Trophoblast cell (in vitro differentiated cells and primary cell): ENCODE data around the gene TYMP.

ENCODE experiments used
- DNase-seq, 2 donors: peaks; one replicate each; pipeline ENCODE4 v3.0.0-alpha.2; 2016
- H2AFZ ChIP-seq: 2 replicates; pipeline ENCODE4 v1.6.1; 2013; ENCODE audit warnings: low read length, moderate library complexity, mild to moderate bottlenecking; ENCODE audit not compliant: insufficient read depth, poor library complexity
- H2AK5ac ChIP-seq: 2 replicates; pipeline ENCODE4 v1.6.1; 2013; ENCODE audit warnings: mild to moderate bottlenecking, low read length
- H2BK120ac ChIP-seq: 2 replicates; pipeline ENCODE4 v1.6.1; 2013; ENCODE audit warnings: low read length, mild to moderate bottlenecking, moderate library complexity; ENCODE audit not compliant: insufficient read depth, poor library complexity
- H2BK12ac ChIP-seq: 2 replicates; pipeline ENCODE4 v1.6.1; 2013; ENCODE audit warnings: mild to moderate bottlenecking, low read length, moderate library complexity
- H2BK5ac ChIP-seq: 2 replicates; pipeline ENCODE4 v1.6.1; 2013; ENCODE audit warnings: low read length, low read depth, moderate library complexity, mild to moderate bottlenecking; ENCODE audit not compliant: poor library complexity
- H3K14ac ChIP-seq: 2 replicates; pipeline ENCODE4 v1.6.1; 2013; ENCODE audit warnings: mild to moderate bottlenecking, low read length
- H3K18ac ChIP-seq: 2 replicates; pipeline ENCODE4 v1.6.1; 2013; ENCODE audit warnings: mild to moderate bottlenecking, low read length
- H3K23ac ChIP-seq: 2 replicates; pipeline ENCODE4 v1.6.1; 2013; ENCODE audit warnings: low read length
- H3K27ac ChIP-seq: 2 replicates; pipeline ENCODE4 v1.5.1; 2013; ENCODE audit warnings: low read depth, mild to moderate bottlenecking, inconsistent platforms, low read length, moderate library complexity
- H3K27me3 ChIP-seq: 2 replicates; pipeline ENCODE4 v1.6.1; 2013; ENCODE audit warnings: inconsistent platforms, mild to moderate bottlenecking, low read length, moderate library complexity; ENCODE audit not compliant: insufficient read depth
- H3K36me3 ChIP-seq, 2 experiments: 1 replicate in 1 of 2; 2 replicates in 1 of 2; pipeline ENCODE4 v1.6.1; 2013; ENCODE audit warnings: low read length in 2 of 2, mild to moderate bottlenecking in 2 of 2, moderate library complexity in 1 of 2; ENCODE audit not compliant: insufficient read depth in 2 of 2, control insufficient read depth in 1 of 2
- H3K4ac ChIP-seq: 2 replicates; pipeline ENCODE4 v1.6.1; 2013; ENCODE audit warnings: low read depth, mild to moderate bottlenecking, low read length, moderate library complexity
- H3K4me1 ChIP-seq, 2 experiments: 1 replicate in 1 of 2; 2 replicates in 1 of 2; pipeline ENCODE4 v1.6.1; 2013; ENCODE audit warnings: low read length in 2 of 2, mild to moderate bottlenecking in 2 of 2, moderate library complexity in 1 of 2; ENCODE audit not compliant: insufficient read depth in 2 of 2, control insufficient read depth in 1 of 2
- H3K4me2 ChIP-seq: 2 replicates; pipeline ENCODE4 v1.6.1; 2013; ENCODE audit warnings: inconsistent platforms, mild to moderate bottlenecking, low read length, moderate library complexity
- H3K4me3 ChIP-seq: 2 replicates; pipeline ENCODE4 v1.5.1; 2013; ENCODE audit warnings: mild to moderate bottlenecking, low read depth, low read length, inconsistent platforms
- H3K79me1 ChIP-seq: one replicate; pipeline ENCODE4 v1.6.1; 2013; ENCODE audit warnings: low read length
- H3K79me2 ChIP-seq: 2 replicates; pipeline ENCODE4 v1.6.1; 2013; ENCODE audit warnings: low read length, mild to moderate bottlenecking; ENCODE audit not compliant: control insufficient read depth, insufficient read depth, poor library complexity
- H3K9ac ChIP-seq: 2 replicates; pipeline ENCODE4 v1.6.1; 2013; ENCODE audit warnings: mild to moderate bottlenecking, low read length
- H3K9me3 ChIP-seq: 2 replicates; pipeline ENCODE4 v1.6.1; 2013; ENCODE audit warnings: low read depth, mild to moderate bottlenecking, control low read depth, inconsistent platforms, low read length; ENCODE audit not compliant: insufficient read depth
- H4K12ac ChIP-seq: 2 replicates; pipeline ENCODE4 v1.6.1; 2013; ENCODE audit warnings: low read depth, mild to moderate bottlenecking, low read length, moderate library complexity
- H4K8ac ChIP-seq: 2 replicates; pipeline ENCODE4 v1.6.1; 2013; ENCODE audit warnings: low read depth, mild to moderate bottlenecking, low read length, moderate library complexity
- H4K91ac ChIP-seq: one replicate; pipeline ENCODE4 v1.6.1; 2013; ENCODE audit warnings: low read depth, mild to moderate bottlenecking, low read length, moderate library complexity
- WGBS: extraction: QIAGEN DNeasy Blood & Tissue Kit; methylation state at CpG from one replicate; pipeline ENCODE4 v1.1.7; 2013; ENCODE audit warnings: missing lambda C conversion rate; ENCODE audit not compliant: insufficient read length, insufficient coverage; ENCODE audit errors: extremely low coverage; 5-methylcytosine and 5-hydroxymethylcytosine counted together

TYMP gene

DNA sequence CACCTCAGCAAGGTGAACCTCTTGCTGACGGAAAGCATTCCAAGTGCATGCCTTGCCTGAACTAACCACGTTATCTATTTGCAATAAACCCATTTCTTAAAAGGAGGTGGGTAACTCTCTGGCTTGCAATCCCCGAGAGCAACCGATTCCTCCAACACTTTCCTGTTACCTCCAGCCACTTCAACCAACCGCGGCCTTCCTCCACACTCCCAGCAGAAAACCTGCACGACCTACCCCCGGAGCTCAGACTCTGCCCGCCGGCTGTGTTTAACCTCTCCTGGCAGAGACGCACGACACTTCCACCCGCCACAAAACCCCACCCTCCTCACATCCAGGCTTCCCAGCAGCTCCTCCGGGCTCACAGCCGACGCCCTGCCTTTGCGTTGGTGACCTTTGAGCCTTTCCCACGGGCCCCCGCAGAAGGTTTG, 5.1 kb downstream of the TYMP start:
- Histone ChIP-seq H3K79me2 (peaks cover 16% of the 10 kb centered on the region), H3K36me3 (peaks cover 36 to 40% of the 10 kb centered on the region in 2 experiments), H3K14ac (peak overlapping the region; percentile 80), H3K4ac (peak overlapping the region; percentile 75), H3K27me3 (no peaks in the 10 kb centered on the region), H3K79me1 (peaks cover 20% of the 10 kb centered on the region), H3K4me3 (peak overlapping the region; percentile 73), H4K8ac (peak overlapping the region; percentile 86), H3K18ac (peak overlapping the region; percentile 78), H3K4me1 (peaks cover 21 to 31% of the 10 kb centered on the region in 2 experiments), H2BK120ac (peak overlapping the region; percentile 77), H2AK5ac (peak overlapping the region; percentile 49), H3K27ac (peak overlapping the region; percentile 88), H4K91ac (peak overlapping the region; percentile 87), H2BK5ac (peak overlapping the region; percentile 70), H3K9me3 (no peaks in the 10 kb centered on the region), H3K4me2 (peak overlapping the region; percentile 62), H3K23ac (no peak overlapping the region), H4K12ac (peak overlapping the region; percentile 57), H2AFZ (peak overlapping the region; percentile 50), H2BK12ac (no peak overlapping the region), H3K9ac (peak overlapping the region; percentile 86)
- peak in 1 of 2 donors; percentile 41 for DNase-seq
- no CpG with 5 or more reads among the region's 19 CpGs for WGBS

DNA sequence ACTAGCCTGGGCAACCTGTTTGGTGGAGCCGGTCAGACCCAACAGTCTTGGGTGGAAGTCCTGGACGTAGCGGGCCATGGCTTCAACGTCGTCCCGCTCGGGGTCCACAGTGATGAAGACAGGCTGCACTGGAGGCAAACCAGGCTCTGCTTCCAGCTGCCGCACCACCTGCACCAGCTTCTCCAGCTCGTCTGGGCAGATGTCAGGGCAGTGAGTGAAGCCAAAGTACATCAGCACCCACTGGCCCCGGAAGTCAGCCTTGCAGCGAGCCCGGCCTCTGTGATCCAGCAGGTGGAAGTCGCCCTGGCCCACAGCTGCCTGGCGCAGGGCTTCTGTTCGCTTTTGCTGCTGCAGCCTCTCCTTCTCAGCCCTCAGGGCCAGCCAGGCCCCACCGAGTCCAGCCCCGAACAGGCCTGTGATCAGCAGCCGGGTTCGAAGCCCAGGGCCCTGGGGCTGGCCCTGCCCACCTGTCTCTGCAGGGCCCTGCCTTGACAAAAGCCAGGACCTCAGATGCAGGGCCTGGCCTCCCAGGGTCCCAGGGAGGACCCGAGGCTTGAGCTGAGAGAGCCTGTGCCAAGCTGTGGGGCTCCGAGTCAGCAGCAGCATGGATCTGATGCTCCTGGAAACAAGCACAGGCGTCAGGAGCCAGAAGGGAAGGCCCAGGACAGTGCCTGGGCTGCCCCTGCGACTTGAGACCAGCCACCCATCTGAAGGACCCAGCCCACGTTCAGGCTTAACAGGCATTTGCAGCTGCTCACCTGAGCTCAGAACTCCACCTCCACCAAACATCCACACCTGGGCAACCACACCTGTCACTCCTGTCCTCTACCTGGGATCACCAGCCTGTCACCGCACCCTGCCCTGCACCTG, 5.8 kb downstream of the TYMP start:
- Histone ChIP-seq H3K27me3 (no peaks in the 10 kb centered on the region), H2BK120ac (no peak overlapping the region), H2AFZ (no peak overlapping the region), H3K4ac (peak overlapping the region; percentile 35), H3K23ac (no peak overlapping the region), H2BK12ac (no peak overlapping the region), H2AK5ac (no peak overlapping the region), H3K9ac (no peak overlapping the region), H3K79me2 (peaks cover 16% of the 10 kb centered on the region), H4K91ac (no peak overlapping the region), H3K27ac (peak overlapping the region; percentile 6), H3K36me3 (peaks cover 41 to 45% of the 10 kb centered on the region in 2 experiments), H3K4me2 (peak overlapping the region; percentile 62), H3K4me1 (peaks cover 21 to 25% of the 10 kb centered on the region in 2 experiments), H4K12ac (peak overlapping the region; percentile 16), H2BK5ac (no peak overlapping the region), H3K79me1 (peaks cover 18% of the 10 kb centered on the region), H4K8ac (peak overlapping the region; percentile 86), H3K18ac (peak overlapping the region; percentile 1), H3K4me3 (peak overlapping the region; percentile 73), H3K9me3 (no peaks in the 10 kb centered on the region), H3K14ac (peak overlapping the region; percentile 3)
- no CpG with 5 or more reads among the region's 25 CpGs for WGBS
- DNase-seq: no peak

DNA sequence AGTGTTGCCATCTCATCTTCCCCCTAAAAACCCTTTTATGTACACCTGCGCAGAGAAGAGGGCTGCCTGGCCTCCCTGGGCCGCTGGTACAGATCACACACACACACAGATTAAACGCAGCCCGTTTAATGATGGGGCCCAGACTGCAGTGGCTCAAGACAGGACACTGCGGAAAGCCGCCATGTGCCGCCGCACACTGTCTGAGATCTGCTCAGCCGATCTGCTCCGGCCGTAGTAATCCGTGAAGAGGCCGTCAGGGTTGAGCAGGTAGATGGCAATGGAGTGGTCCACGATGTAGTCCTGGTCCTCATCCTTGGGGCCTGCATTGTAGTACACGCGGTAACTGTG, 6.4 kb downstream of the TYMP start:
- peaks cover 21 to 23% of the 10 kb centered on the region in 2 experiments for H3K4me1 ChIP-seq
- no peak overlapping the region for H3K27ac ChIP-seq
- no peak overlapping the region for H3K14ac ChIP-seq
- H2BK5ac ChIP-seq: no peak overlapping the region
- H3K18ac ChIP-seq: no peak overlapping the region
- H3K27me3 ChIP-seq: no peaks in the 10 kb centered on the region
- H3K9ac ChIP-seq: no peak overlapping the region
- no CpG with 5 or more reads among the region's 16 CpGs for WGBS
- peaks cover 16% of the 10 kb centered on the region for H3K79me2 ChIP-seq
- H3K4me3 ChIP-seq: no peak overlapping the region
- H2AK5ac ChIP-seq: no peak overlapping the region
- no peak overlapping the region for H3K4me2 ChIP-seq
- H3K9me3 ChIP-seq: no peaks in the 10 kb centered on the region
- no peak overlapping the region for H4K12ac ChIP-seq
- no peak for DNase-seq
- peaks cover 47 to 51% of the 10 kb centered on the region in 2 experiments for H3K36me3 ChIP-seq
- peaks cover 18% of the 10 kb centered on the region for H3K79me1 ChIP-seq
- no peak overlapping the region for H2BK120ac ChIP-seq
- no peak overlapping the region for H3K4ac ChIP-seq
- no peak overlapping the region for H2BK12ac ChIP-seq
- no peak overlapping the region for H4K91ac ChIP-seq
- no peak overlapping the region for H3K23ac ChIP-seq
- no peak overlapping the region for H4K8ac ChIP-seq
- no peak overlapping the region for H2AFZ ChIP-seq

DNA sequence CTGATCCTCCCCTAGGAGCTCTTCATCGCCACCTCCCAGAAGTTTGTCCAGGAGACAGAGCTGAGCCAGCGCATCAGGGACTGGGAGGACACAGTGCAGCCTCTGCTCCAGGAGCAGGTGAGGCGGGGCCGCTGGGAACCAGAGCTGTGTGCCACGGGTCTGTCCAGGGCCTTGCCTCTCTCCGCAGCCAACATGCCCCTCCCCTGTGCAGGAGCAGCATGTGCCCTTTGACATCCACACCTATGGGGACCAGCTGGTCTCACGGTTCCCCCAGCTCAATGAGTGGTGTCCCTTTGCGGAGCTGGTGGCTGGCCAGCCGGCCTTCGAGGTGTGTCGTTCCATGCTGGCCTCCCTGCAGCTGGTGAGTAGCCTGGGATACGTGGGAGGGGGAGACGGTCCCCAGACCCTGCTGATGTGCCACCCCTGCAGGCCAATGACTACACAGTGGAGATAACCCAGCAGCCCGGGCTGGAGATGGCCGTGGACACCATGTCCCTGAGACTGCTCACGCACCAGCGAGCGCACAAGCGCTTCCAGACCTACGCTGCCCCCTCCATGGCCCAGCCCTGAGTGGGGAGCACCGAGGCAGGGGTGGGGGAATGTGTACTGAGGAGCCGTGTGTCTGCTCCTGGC, 6.9 kb downstream of the TYMP start:
- H2AFZ ChIP-seq: no peak overlapping the region
- H3K9me3 ChIP-seq: no peaks in the 10 kb centered on the region
- no CpG with 5 or more reads among the region's 22 CpGs for WGBS
- no peak overlapping the region for H2BK12ac ChIP-seq
- peaks cover 52 to 56% of the 10 kb centered on the region in 2 experiments for H3K36me3 ChIP-seq
- H3K14ac ChIP-seq: no peak overlapping the region
- H3K79me1 ChIP-seq: peaks cover 18% of the 10 kb centered on the region
- H3K23ac ChIP-seq: no peak overlapping the region
- H3K79me2 ChIP-seq: peaks cover 16% of the 10 kb centered on the region
- H3K4ac ChIP-seq: no peak overlapping the region
- peaks cover 21 to 23% of the 10 kb centered on the region in 2 experiments for H3K4me1 ChIP-seq
- no peak overlapping the region for H4K8ac ChIP-seq
- no peak for DNase-seq
- no peak overlapping the region for H4K91ac ChIP-seq
- H3K9ac ChIP-seq: no peak overlapping the region
- no peak overlapping the region for H3K18ac ChIP-seq
- H3K4me3 ChIP-seq: no peak overlapping the region
- no peaks in the 10 kb centered on the region for H3K27me3 ChIP-seq
- no peak overlapping the region for H2BK120ac ChIP-seq
- H4K12ac ChIP-seq: no peak overlapping the region
- H3K4me2 ChIP-seq: no peak overlapping the region
- H2BK5ac ChIP-seq: no peak overlapping the region
- H3K27ac ChIP-seq: no peak overlapping the region
- no peak overlapping the region for H2AK5ac ChIP-seq
